ENCODE results near the gene LYZL6.

The LYZL6 gene, protein sequence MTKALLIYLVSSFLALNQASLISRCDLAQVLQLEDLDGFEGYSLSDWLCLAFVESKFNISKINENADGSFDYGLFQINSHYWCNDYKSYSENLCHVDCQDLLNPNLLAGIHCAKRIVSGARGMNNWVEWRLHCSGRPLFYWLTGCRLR

GRCh38 chr17:35943537-35943936, at the start of gene LYZL6:
Gene LYZL6 (minus strand): TSS chr17:35943713. CDS start chr17:35939356, 4,357 bp downstream.
- DNase-seq, result no peak

GRCh38 chr17:35991075-35991474, 47.6 kb upstream of the LYZL6 start:
- DNase-seq, result no peak

DNA sequence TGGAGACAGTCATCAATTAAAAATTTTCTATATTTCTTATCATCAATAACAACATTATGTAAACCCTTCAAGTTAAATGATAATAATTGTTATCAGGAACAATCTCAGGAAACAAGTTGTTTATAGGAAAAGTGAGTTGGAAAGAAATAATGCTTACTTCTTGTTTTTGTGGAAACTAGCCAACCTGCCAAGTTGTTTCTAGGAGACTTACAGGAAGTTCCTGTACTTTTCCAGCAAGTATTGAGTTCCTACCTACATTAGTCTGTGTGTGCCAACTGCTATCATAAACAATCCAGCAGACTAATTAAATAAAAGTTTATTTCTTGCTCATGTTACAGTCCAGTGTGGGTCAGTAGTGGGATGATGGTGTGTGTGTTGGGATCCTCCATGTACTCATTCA, 44.7 kb upstream of the LYZL6 start:
- no peak for DNase-seq

GRCh38 chr17:35986643-35987042, 43.1 kb upstream of the LYZL6 start, which contains the start of gene CCL14:
Gene CCL14 (minus strand): TSS chr17:35986729. CDS start chr17:35986649, 80 bp downstream.
- no peak for DNase-seq

DNA sequence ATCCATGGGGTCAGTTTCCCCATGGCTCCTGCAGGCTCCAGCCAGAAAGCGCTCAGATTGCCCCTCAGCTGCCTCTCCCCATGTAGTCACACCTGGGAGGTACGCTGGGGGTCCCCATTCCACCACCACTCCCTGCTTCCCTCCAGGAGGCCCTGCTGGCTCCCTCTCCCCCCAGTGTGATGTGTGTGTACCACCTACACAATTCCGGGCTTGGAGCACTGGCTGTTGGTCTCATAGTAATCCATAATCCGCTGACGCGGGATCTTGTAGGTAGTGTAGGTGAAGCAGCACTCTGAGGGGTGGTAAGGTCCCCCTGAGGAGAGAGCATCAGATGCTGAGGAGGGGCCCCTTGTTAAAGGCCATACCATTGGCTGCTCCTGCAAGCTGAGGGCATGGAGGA, 40.6 kb upstream of the LYZL6 start:
- no peak for DNase-seq

- no peak for DNase-seq
Measured at GRCh38 chr17:35982409-35983191, 39.1 kb upstream of the LYZL6 start.

- DNase-seq, result no peak
Measured at GRCh38 chr17:35981908-35982330, 38.4 kb upstream of the LYZL6 start.

DNA sequence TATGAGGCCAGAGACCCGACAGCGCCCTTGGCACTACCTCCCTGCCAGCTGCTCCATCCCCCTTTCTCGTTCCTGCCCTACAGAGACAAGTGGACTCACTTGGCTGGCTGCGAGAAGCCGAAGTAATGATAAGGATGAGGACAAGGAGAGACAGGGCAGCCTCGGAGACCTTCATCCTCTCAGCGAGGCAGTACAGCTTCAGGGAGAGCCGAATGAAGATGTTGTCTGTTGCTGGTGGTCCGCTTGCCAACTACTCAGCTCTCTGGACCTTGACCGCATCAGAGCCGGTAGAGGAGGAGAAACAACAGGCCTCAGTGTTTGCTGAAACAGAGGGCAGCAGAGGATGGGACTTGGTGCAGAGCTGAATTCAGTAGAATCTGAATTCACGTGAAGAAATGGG, 37.7 kb upstream of the LYZL6 start, which contains the start of gene CCL16:
CCL16 (minus strand) TSS at position 252 of the 400 bp plus-strand sequence; CDS start at position 175, 77 bp downstream.
- no peak for DNase-seq

DNA sequence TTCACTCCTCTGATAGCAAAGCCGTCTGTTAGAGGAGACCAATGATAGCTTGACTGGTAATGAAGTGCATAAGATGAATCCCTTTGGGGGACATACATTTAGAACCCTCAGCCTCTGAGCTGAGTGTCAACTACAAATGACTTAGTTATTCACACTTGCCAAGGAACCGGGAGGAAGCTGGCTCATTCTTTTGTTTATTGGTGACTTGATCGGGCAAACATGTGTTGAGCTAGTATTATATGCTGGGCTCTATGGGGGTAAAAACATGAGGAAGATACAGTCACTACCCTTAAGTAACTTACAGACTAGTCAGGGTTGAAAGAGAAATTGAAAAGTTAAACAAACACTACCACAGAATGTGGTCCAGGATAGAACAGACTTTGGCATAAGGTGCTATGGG, 34.8 kb upstream of the LYZL6 start:
- DNase-seq, result no peak

- DNase-seq, result no peak
Measured at GRCh38 chr17:35977509-35977908, 34.0 kb upstream of the LYZL6 start.

- DNase-seq, result no peak
Measured at GRCh38 chr17:35973333-35974260, 30.1 kb upstream of the LYZL6 start.

DNA sequence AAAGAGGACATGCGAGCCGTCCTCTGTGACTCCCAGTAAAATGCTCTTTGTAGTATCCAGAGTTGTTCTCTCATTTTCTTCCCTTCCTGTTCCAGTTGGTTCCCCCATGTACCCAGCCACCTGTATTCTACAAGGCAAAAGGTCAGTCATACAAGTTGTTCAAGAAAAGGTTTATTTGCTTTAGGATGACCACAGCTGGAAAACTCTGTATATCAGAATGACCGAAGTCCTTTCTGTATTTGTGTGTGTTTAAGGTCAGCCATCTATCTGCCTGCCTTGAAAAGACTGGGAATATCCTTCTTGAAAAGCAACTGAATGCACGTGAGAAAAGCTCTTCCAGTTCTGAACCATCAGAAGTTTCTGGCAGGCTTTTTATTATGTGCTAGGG, 29.4 kb upstream of the LYZL6 start:
- no peak for DNase-seq

GRCh38 chr17:35972535-35972934, 29.0 kb upstream of the LYZL6 start:
- DNase-seq, result no peak

GRCh38 chr17:35972066-35972465, 28.6 kb upstream of the LYZL6 start:
- DNase-seq, result no peak

- DNase-seq, result peak; percentile 34
Measured at GRCh38 chr17:35969558-35970380, 26.3 kb upstream of the LYZL6 start.

DNA sequence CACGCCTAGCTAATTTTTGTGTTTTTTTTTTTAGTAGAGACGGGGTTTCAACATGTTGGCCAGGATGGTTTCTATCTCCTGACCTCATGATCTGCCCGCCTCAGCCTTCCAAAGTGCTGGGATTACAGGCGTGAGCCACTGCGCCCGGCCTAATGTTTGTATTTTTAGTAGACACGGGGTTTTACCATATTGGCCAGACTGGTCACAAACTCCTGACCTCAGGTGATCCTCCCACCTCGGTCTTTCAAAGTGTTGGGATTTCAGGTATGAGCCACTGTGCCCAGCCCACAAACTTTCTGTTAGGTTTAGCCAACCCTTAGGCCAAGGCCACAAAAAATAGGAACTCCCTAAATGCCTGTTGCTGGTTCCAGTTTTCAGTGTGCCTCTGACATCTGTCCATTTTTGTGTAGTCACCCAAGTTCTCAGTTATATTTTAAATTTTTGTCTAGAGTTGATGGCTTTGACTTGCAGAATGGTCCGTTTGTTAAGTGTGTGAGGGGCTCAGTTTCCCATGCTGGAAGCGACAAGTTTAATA, 25.1 kb upstream of the LYZL6 start:
- no peak for DNase-seq

- DNase-seq, result no peak
Measured at GRCh38 chr17:35965272-35965671, 21.8 kb upstream of the LYZL6 start.

DNA sequence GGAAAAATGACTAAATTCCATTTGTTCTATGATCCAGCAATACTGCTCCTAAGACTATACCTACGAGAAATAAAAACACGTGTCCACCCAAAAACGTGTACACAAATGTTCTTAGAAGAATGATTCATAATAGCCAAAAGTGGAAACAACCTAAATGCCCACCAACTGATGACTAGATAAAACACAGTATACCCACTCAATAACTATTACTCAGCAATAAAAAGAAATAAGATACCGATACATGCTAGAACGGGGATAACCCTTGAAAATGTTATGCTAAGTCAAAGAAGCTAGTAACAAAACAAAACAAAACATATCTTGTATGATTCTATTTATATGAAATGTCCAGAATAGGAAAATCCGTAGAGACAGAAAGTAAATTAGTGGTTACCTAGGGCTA, 20.1 kb upstream of the LYZL6 start:
- DNase-seq, result no peak

DNA sequence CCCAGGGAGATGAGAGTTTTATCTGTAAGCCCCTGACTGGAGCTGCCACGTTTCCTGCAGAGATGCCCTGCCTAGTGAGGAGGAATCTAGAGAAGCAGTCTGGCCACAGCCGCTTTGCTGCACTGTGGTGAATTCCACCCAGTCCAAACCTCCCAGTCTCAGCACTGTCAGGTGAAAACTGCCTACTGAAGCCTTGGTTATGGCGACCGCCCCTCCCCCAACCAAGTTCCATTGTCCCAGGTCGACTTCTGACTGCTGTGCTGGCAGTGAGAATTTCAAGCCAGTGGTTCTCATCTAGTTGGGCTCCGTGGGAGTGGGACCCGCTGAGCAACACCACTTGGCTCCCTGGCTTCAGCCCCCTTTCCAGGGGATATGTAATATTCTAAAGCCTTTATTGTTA, 10.2 kb upstream of the LYZL6 start:
- DNase-seq, result no peak

GRCh38 chr17:35949401-35949800, 5.9 kb upstream of the LYZL6 start:
- DNase-seq, result no peak

DNA sequence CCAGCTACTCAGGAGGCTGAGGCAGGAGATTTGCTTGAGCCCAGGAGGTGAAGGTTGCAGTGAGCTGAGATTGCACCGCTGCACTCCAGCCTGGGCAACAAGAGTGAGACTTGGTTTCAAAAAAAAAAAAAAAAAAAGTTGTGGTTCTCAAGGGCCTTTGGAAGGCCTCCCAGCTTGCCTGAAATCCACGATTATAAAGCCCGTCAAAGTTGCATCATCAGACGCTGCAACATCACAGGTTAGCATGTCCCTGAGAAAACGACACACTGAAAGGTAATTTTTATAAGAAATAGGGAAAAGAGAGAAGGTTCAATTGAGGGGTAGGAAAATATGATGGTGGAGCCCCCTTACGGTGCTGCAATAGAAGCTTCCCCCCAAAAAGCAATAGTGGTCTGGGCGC, 4.6 kb upstream of the LYZL6 start:
- no peak for DNase-seq

DNA sequence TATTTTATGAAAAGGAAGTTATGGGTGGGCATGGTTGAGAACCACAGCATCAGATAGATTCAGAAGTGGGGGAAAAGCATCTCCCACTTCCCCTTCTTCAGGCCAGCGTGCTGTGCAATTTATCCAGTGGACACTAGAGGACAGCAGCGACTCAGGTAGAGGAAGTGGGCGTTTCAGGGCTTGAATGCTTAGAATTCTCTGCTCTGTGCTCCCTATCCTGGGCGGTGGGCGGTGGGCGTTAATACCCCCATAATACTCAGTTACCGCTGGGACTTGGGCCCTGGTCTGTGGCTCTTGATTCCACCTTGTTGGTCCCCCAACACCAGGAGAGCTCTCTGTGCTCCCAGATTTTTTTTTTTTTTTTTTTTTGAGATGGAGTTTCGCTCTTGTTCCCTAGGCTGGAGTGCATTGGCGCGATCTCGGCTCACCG, 3.7 kb upstream of the LYZL6 start:
- no peak for DNase-seq

Data from NCI-H510A (cell line).